ENCODE measurements around the gene ECD. TPM values are rescaled to one million over a fixed set of nuclear protein-coding genes. Genes with fewer than 3 reads are reported as not detected.
A peak's percentile ranks its signal among the peaks of the same experiment; 100 is the strongest.
"Not testable (repeated sequence)": the region's sequence is repeated elsewhere in the genome, so short reads cannot be mapped to it uniquely, and the experiment has no call there.

ECD gene
- polyA plus RNA-seq, 1 experiment, result 43.9 TPM

DNA sequence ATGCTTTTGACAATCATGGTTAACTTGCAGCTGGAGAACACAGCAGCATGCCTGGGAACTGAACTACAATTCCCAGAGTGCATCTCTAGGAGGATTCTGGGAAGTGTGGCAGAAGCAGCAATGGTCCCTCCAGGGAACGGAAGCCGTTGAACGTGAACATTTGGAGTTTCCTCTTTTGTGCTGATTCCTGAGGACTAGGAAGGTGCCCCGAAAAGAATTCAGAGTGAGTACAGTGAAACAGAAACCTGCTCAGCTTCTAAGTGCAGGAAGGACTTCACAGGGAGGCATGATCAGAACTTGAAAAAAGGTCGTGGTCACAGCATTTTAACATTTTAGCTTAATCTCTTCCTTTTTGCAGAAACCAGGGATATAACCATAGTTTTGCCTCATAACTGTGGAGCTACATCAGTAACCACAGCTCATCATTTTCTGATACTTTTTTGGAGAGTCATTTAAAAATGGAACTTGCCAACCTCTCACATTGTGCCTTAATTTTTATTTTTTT is 57.4 kb downstream of the ECD start, which contains the start of gene NUDT13:
Gene NUDT13 (plus strand): TSS at position 111 of the 505 bp plus-strand sequence. CDS start 3,911 bp downstream, outside the sequence.
- ChIA-PET CTCF (interaction anchor here (1.1 to 4.1 kb wide), 2 partner anchors 13 to 25 kb away, joined by 3 to 19 read pairs; partner anchors contain the start of gene P4HA1), POLR2A (interaction anchor here (0.8 to 3.1 kb wide), 2 partner anchors 13 to 14 kb away, joined by 3 to 26 read pairs; partner anchors contain the start of gene P4HA1)
- H3K9me3 ChIP-seq (ENCODE audit: control insufficient read depth, insufficient read depth, low read length), result no peaks in the 10 kb centered on the region
- TF ChIP-seq, protein P1, sequence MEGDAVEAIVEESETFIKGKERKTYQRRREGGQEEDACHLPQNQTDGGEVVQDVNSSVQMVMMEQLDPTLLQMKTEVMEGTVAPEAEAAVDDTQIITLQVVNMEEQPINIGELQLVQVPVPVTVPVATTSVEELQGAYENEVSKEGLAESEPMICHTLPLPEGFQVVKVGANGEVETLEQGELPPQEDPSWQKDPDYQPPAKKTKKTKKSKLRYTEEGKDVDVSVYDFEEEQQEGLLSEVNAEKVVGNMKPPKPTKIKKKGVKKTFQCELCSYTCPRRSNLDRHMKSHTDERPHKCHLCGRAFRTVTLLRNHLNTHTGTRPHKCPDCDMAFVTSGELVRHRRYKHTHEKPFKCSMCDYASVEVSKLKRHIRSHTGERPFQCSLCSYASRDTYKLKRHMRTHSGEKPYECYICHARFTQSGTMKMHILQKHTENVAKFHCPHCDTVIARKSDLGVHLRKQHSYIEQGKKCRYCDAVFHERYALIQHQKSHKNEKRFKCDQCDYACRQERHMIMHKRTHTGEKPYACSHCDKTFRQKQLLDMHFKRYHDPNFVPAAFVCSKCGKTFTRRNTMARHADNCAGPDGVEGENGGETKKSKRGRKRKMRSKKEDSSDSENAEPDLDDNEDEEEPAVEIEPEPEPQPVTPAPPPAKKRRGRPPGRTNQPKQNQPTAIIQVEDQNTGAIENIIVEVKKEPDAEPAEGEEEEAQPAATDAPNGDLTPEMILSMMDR (IDR thresholded peaks at IDR 0.05; ENCODE audit: low read depth, low read length), result no peak
- peak within 1 kb of the TSS; percentile 57 for H3K27ac ChIP-seq (ENCODE audit: low read depth, low read length)
- H3K27me3 ChIP-seq (ENCODE audit: control insufficient read depth, insufficient read depth, low read length), result no peaks in the 10 kb centered on the region
- DNase-seq (ENCODE audit: low read depth, low spot score), result no peak
- peak within 1 kb of the TSS; percentile 56 for H3K4me3 ChIP-seq (ENCODE audit: low read depth, low read length)

DNA sequence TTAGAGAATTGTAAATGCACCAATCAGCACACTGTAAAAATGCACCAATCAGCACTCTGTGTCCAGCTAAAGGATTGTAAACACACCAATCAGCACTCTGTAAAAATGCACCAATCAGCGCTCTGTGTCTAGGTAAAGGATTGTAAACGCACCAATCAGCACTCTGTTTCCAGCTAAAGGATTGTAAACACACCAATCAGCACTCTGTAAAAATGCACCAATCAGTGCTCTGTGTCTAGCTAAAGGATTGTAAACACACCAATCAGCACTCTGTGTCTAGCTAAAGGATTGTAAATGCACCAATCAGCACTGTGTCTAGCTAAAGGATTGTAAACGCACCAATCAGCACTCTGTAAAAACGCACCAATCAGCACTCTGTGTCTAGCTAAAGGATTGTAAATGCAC is 58.6 kb downstream of the ECD start:
- H3K9me3 ChIP-seq (ENCODE audit: control insufficient read depth, insufficient read depth, low read length); H3K27me3 ChIP-seq (ENCODE audit: control insufficient read depth, insufficient read depth, low read length); H3K4me3 ChIP-seq (ENCODE audit: low read depth, low read length); DNase-seq (ENCODE audit: low read depth, low spot score); H3K27ac ChIP-seq (ENCODE audit: low read depth, low read length): not testable (repeated sequence)
- POLR2A ChIA-PET, result interaction anchor here (0.7 to 3.1 kb wide), 3 partner anchors 13 to 290 kb away, joined by 3 to 26 read pairs (median 3); partner anchors contain the start of gene P4HA1
- CTCF ChIA-PET, result interaction anchor here (4.1 kb wide), 1 partner anchor 12 kb away, joined by 19 read pairs; the partner anchor contains the start of gene P4HA1

DNA sequence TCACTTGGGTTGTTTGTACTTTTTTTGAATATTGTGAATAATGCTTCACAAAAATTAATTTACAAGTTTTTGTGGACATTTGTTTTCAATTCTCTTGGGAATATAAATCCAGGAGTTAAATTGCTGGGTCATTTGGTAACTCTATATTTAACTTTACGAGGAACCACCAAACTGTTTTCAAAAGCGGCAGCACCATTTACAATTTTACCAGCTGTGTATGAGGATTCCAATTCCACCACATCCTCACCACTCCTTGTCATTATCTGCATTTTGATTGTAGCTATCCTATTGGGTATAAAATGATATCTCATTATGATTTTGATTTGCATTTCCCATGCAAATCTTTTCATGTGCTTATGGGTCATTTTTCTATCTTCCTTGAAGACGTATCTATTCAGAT is 61.5 kb downstream of the ECD start:
- Histone ChIP-seq H3K4me3 (ENCODE audit: low read depth, low read length) (no peak overlapping the region), H3K27me3 (ENCODE audit: control insufficient read depth, insufficient read depth, low read length) (no peaks in the 10 kb centered on the region), H3K9me3 (ENCODE audit: control insufficient read depth, insufficient read depth, low read length) (no peaks in the 10 kb centered on the region), H3K27ac (ENCODE audit: low read depth, low read length) (no peak overlapping the region)
- DNase-seq (ENCODE audit: low read depth, low spot score), result no peak
- POLR2A ChIA-PET, result no interaction called here
- CTCF ChIA-PET, result no interaction called here
- TF ChIP-seq, protein P1 (IDR thresholded peaks at IDR 0.05; ENCODE audit: low read depth, low read length), result no peak

DNA sequence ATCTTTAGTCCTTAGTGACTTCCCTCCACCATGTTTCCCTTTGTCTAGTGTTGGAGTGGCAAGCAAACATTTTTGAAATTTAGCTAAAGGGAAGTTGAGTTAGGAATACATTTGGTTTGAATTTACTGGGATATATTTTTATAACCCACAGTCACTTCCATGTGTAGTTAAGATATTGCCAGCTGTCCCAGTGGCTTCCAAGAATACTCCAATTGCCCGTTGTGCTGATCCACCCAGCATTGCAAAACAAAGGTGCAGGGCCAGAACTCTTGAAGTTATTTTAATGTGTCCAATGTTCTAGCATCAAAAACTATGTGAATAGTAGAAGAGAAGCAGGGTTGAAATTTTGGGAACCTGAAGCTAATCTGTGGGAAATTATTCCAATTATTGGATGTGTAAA is 68.7 kb downstream of the ECD start:
- Histone ChIP-seq H3K4me3 (ENCODE audit: low read depth, low read length) (no peak overlapping the region), H3K9me3 (ENCODE audit: control insufficient read depth, insufficient read depth, low read length) (peaks cover 5% of the 10 kb centered on the region; the same call in 1 of the 2 replicates), H3K27me3 (ENCODE audit: control insufficient read depth, insufficient read depth, low read length) (no peaks in the 10 kb centered on the region), H3K27ac (ENCODE audit: low read depth, low read length) (no peak overlapping the region)
- ChIA-PET POLR2A (no interaction called here), CTCF (interaction anchor here (1.4 kb wide), 1 partner anchor 59 kb away, joined by 3 read pairs; no protein-coding TSS in a partner anchor)
- no peak for DNase-seq (ENCODE audit: low read depth, low spot score)
- TF ChIP-seq, protein P1 (IDR thresholded peaks at IDR 0.05; ENCODE audit: low read depth, low read length), result no peak

DNA sequence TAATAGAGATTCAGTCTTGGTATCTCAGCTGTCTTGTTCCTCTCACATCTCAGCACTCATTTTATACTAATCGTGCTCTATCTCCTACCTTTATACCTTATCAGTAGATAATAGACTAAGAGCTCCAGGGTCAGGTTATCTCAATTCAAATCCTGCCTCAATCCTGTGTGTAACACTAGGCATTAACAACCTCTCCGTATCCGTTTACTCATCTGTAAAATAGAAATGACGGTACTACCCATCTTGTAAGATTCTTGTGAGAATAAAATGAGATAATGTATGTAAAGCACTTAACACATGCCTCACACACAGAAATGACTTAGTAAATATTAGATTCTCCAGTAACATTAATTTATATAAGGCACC is 70.5 kb downstream of the ECD start:
- Histone ChIP-seq H3K9me3 (ENCODE audit: control insufficient read depth, insufficient read depth, low read length) (peaks cover 5% of the 10 kb centered on the region; the same call in 1 of the 2 replicates), H3K27ac (ENCODE audit: low read depth, low read length) (no peak overlapping the region), H3K4me3 (ENCODE audit: low read depth, low read length) (peak overlapping the region; percentile 44), H3K27me3 (ENCODE audit: control insufficient read depth, insufficient read depth, low read length) (no peaks in the 10 kb centered on the region)
- POLR2A ChIA-PET, result interaction anchor here (0.6 to 3.2 kb wide), 10 partner anchors 10 to 83 kb away, joined by 3 to 26 read pairs (median 8); partner anchors contain the start of genes ECD, FAM149B1 and NUDT13
- no peak for DNase-seq (ENCODE audit: low read depth, low spot score)
- CTCF ChIA-PET, result interaction anchor here (0.5 to 3.0 kb wide), 22 partner anchors 10 to 1435 kb away, joined by 3 to 20 read pairs (median 4); partner anchors contain the start of gene NUDT13
- TF ChIP-seq, protein P1 (IDR thresholded peaks at IDR 0.05; ENCODE audit: low read depth, low read length), result no peak

All from AG04450 (cell line).